Ishikawa (cell line): ENCODE results near the gene LTBP3.

Source experiments
- CEBPB ChIP-seq: IDR thresholded peaks from 2 replicates; pipeline ENCODE4 v1.6.1; 2012
- CREB1 ChIP-seq: IDR thresholded peaks from 2 replicates; pipeline ENCODE4 v1.6.1; 2012; ENCODE audit warnings: low read depth
- EGR1 ChIP-seq: IDR thresholded peaks from 2 replicates; pipeline ENCODE4 v1.6.1; 2012
- EP300 ChIP-seq: IDR thresholded peaks from 2 replicates; pipeline ENCODE4 v1.6.1; 2012; ENCODE audit warnings: borderline replicate concordance
- FOXM1 ChIP-seq: IDR thresholded peaks from 2 replicates; pipeline ENCODE4 v1.6.1; 2012; ENCODE audit warnings: low read depth, borderline replicate concordance
- MAX ChIP-seq: IDR thresholded peaks from 2 replicates; pipeline ENCODE4 v1.6.1; 2012
- NFIC ChIP-seq: IDR thresholded peaks from 2 replicates; pipeline ENCODE4 v1.6.1; 2012
- RAD21 ChIP-seq: IDR thresholded peaks from 2 replicates; pipeline ENCODE4 v1.6.1; 2012; ENCODE audit warnings: low read depth
- REST ChIP-seq: IDR thresholded peaks from 2 replicates; pipeline ENCODE4 v1.6.1; 2012; ENCODE audit warnings: low read depth, mild to moderate bottlenecking
- TAF1 ChIP-seq: IDR thresholded peaks from 2 replicates; pipeline ENCODE4 v1.6.1; 2012; ENCODE audit warnings: low read depth, mild to moderate bottlenecking
- TCF12 ChIP-seq: IDR thresholded peaks from 2 replicates; pipeline ENCODE4 v1.6.1; 2012; ENCODE audit warnings: low read depth
- TEAD4 ChIP-seq: IDR thresholded peaks from 2 replicates; pipeline ENCODE4 v1.6.1; 2012
- USF1 ChIP-seq: IDR thresholded peaks from 2 replicates; pipeline ENCODE4 v1.6.1; 2012
- YY1 ChIP-seq: IDR thresholded peaks from 2 replicates; pipeline ENCODE4 v1.6.1; 2012; ENCODE audit warnings: low read depth
- ZBTB7A ChIP-seq: IDR thresholded peaks from 2 replicates; pipeline ENCODE4 v1.6.1; 2012; ENCODE audit warnings: low read depth

Gene LTBP3

GRCh38 chr11:65599955-65600246, 41.7 kb upstream of the LTBP3 start:
- TF ChIP-seq EP300 (no peak), TCF12 (no peak), NFIC (no peak), USF1 (no peak), TEAD4 (no peak), TAF1 (no peak), CREB1 (no peak), RAD21 (no peak), ZBTB7A (no peak), MAX (no peak), FOXM1 (no peak), EGR1 (no peak), YY1 (no peak), CEBPB (no peak), REST (no peak)

GRCh38 chr11:65599216-65599954, 41.2 kb upstream of the LTBP3 start:
- TF ChIP-seq RAD21, result no peak
- TF ChIP-seq USF1, result no peak
- no peak for TF ChIP-seq TEAD4
- TF ChIP-seq MAX, result no peak

- TF ChIP-seq CREB1 (no peak), NFIC (no peak), RAD21 (no peak), REST (no peak), EP300 (no peak), YY1 (no peak)
These were observed 40.1 kb upstream of the LTBP3 start for GRCh38 chr11:65598258-65598699.

- no peak for TF ChIP-seq TCF12
- TF ChIP-seq EP300, result no peak
- TF ChIP-seq YY1, result no peak
- no peak for TF ChIP-seq RAD21
These were observed 38.4 kb upstream of the LTBP3 start for GRCh38 chr11:65596520-65596919.

- peak; percentile 52; the same call in 1 of the 2 replicates for TF ChIP-seq EGR1
- no peak for TF ChIP-seq REST
These were observed 37.6 kb upstream of the LTBP3 start, which contains the start of gene KCNK7 for GRCh38 chr11:65595543-65596281. Gene KCNK7, minus strand, starts transcription at chr11:65595800. Its CDS starts 28 bp downstream, at chr11:65595772.
